GM21723 (cell line): ENCODE data around the gene TAF10.

ENCODE experiments used
- ATAC-seq: cut with Tn5 transposase; IDR thresholded peaks from one replicate; pipeline ENCODE4 v1.9.1; 2021; ENCODE audit warnings: mild to moderate bottlenecking, moderate library complexity; ENCODE audit not compliant: unreplicated experiment

TAF10 gene

GRCh38 chr11:6640985-6641701 lies 29.1 kb upstream of the TAF10 start:
- ATAC-seq = no peak

- ATAC-seq = no peak
Observed at GRCh38 chr11:6640036-6640984, 28.3 kb upstream of the TAF10 start.

GRCh38 chr11:6638429-6638828 lies 26.4 kb upstream of the TAF10 start:
- no peak for ATAC-seq

DNA sequence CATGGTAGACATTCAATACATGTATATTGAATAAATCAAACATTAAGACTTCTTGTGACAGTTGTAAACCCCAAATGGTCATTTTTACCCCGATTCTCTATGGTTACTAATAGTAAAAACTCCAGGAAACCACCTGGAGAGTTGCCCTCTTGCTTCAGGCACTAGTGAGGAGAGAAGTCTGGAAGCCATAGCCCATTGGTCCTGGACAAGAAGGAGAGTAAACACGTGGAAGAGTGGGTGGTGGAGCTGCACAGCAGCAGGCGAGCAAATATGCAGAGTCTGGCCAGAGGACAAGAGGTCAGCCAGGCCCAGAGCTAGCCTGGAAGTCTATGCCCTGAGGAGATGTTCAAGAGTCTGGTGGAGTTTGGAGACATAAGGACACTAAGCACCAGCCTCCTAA lies 25.9 kb upstream of the TAF10 start:
- no peak for ATAC-seq

DNA sequence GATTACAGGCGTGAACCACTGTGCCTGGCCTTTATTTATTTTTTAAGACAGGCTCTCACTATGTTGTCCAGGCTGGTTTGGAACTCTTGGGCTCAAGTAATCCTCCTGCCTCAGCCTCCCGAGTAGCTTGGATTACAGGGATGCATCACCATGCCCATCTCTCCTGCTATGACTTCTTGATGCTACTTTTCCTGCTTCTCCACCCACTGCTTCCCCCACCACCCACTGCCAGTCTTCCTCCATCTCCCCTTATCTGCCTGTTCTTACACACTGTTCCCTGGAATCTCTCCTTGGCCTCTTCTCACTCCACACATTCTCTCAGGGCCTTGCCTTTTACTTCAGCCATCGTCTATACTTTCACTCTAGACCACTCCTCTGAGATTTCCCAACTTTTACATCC lies 24.5 kb upstream of the TAF10 start:
- ATAC-seq = no peak

GRCh38 chr11:6635082-6635932 lies 23.3 kb upstream of the TAF10 start:
- ATAC-seq = no peak

DNA sequence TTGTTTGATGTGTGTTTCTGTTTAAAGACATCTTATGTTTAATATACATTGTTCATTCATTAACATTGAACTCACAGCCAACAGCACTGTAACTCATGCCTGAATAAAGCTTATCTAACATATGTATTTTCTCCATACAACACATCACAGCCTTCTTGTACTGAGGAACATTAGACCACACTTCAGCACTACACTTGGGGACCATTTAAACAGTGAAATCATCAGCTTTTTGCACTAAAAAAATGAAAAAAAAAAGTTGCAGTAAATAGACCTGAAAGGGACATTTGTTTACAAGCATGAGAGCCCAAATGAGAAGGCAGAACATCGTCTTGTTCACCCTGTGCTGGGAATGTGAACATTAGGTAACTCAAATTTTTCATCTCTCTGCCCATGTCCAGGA lies 22.5 kb upstream of the TAF10 start:
- ATAC-seq = no peak

DNA sequence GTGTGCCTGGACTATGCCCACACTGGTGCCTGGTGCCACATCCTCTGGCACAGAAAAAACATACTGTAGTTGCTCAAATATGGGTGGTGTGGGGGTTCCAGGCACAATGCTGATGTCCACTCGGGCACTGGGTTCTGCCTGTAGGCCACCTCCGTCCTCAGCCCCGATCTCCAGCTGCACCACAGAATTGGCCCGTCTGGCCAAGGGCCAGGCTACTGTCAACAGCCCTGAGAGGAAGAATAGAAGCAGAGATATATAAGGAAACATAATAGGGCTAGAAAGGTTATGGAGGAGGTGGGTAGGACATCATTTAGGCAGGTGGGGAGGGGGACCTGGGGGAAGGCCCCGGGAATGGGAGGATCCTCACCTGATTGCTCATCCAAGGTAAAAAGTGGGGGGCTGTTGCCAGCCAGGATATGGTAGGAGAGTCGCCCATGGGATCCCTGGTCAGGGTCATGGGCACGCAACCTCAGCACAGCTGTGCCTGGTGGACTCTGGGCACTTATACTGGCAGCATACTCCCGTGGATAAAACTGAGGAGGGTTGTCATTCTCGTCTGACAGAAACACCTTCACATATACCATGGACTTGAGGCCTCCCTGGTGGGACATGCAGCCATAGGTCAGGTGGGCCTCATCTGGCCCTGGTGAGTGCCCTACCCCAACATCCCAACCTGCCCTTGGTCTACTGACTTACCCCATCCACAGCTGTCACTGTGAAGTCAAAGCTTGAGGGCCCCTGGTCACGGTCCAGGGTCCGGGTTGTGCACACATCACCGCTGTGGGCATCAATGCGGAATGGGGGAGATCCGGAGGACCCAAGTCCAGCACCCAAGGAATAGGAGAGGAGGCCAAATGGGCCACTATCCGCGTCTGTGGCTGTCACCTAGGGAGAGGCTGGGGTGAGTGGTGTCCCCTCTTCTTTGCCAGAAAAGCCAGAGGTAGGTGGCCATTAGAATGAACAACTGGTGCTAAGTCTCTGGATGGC lies 21.7 kb upstream of the TAF10 start:
- no peak for ATAC-seq

- ATAC-seq = no peak
Observed at GRCh38 chr11:6632116-6633073, 20.4 kb upstream of the TAF10 start.

GRCh38 chr11:6631361-6631890 lies 19.4 kb upstream of the TAF10 start:
- no peak for ATAC-seq

GRCh38 chr11:6630632-6631291 lies 18.7 kb upstream of the TAF10 start:
- ATAC-seq = no peak

- ATAC-seq = no peak
Observed at GRCh38 chr11:6629892-6630631, 18.0 kb upstream of the TAF10 start.

DNA sequence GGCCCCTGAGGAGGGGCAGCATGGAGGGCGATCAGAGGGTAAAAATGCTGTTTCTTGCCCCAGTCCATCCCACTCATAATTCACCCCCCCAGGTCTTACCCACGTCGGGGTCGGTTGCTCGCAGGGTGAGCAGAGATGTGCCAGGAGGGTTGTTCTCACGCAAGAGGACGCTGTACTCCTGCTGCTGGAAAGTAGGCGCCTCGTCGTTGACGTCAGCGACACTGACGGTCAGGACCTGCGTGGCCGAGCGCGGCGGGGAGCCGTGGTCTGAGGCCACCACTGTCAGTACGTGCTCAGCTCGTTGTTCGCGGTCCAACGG lies 17.5 kb upstream of the TAF10 start:
- no peak for ATAC-seq

- no peak for ATAC-seq
Observed at GRCh38 chr11:6628526-6628925, 16.5 kb upstream of the TAF10 start.

GRCh38 chr11:6627762-6628241 lies 15.8 kb upstream of the TAF10 start:
- peak; percentile 79 for ATAC-seq

- no peak for ATAC-seq
Observed at GRCh38 chr11:6626971-6627761, 15.2 kb upstream of the TAF10 start.
